ENCODE results near the gene STYXL2.

The STYXL2 gene

DNA sequence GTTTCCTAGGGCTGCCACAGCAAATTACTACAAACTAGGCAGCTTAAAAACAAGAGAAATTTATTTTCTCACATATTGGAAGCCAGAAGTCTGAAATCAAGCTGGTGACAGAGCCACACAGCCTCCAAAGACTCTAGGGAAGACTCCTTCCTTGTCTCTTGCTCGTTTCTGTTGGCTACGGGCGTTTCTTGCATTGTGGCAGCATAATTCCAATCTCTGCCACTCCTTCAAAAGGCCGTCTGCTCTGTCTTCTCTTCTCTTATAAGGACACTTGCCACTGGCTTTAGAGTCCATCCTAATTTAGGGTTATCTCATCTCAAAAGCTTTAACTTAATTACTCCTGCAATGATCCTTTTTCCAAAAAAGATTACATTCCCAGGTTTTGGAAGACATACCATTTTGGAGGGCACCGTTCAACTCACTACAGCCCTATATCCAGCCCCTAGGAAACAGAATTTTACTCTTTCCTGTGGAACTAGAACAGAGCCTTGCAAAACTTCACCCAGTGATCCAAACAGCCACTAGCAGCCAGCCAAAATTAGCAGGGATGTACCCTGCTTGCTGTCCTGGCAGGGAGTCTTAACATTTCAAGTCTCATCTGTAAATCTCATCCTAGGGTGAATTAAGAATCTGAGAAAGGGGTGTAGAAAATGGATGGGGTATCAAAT is 9.2 kb downstream of the STYXL2 start:
- Histone ChIP-seq H3K4me3 (IDR thresholded peaks at IDR 0.05; ENCODE audit: insufficient read depth, low read depth, low read length) (no peak overlapping the region), H4K20me1 (ENCODE audit: insufficient read depth) (no peaks in the 10 kb centered on the region), H3K27me3 (ENCODE audit: insufficient read depth, low read depth) (no peaks in the 10 kb centered on the region), H3K4me2 (no peak overlapping the region), H3K79me2 (ENCODE audit: insufficient read depth, low read depth) (no peaks in the 10 kb centered on the region), H3K9ac (no peak overlapping the region), H3K36me3 (ENCODE audit: insufficient read depth) (no peaks in the 10 kb centered on the region), H3K27ac (no peak overlapping the region), H3K4me1 (ENCODE audit: low read depth, poor library complexity, severe bottlenecking) (no peaks in the 10 kb centered on the region), H2AFZ (ENCODE audit: low read depth) (no peak overlapping the region)
- TF ChIP-seq, protein P1, sequence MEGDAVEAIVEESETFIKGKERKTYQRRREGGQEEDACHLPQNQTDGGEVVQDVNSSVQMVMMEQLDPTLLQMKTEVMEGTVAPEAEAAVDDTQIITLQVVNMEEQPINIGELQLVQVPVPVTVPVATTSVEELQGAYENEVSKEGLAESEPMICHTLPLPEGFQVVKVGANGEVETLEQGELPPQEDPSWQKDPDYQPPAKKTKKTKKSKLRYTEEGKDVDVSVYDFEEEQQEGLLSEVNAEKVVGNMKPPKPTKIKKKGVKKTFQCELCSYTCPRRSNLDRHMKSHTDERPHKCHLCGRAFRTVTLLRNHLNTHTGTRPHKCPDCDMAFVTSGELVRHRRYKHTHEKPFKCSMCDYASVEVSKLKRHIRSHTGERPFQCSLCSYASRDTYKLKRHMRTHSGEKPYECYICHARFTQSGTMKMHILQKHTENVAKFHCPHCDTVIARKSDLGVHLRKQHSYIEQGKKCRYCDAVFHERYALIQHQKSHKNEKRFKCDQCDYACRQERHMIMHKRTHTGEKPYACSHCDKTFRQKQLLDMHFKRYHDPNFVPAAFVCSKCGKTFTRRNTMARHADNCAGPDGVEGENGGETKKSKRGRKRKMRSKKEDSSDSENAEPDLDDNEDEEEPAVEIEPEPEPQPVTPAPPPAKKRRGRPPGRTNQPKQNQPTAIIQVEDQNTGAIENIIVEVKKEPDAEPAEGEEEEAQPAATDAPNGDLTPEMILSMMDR (conservative IDR thresholded peaks at IDR 0.05; ENCODE audit: low read depth, low read length), result no peak

GRCh38 chr1:167104256-167104633 is 10.4 kb downstream of the STYXL2 start:
- TF ChIP-seq, protein P1 (conservative IDR thresholded peaks at IDR 0.05; ENCODE audit: low read depth, low read length), result no peak
- Histone ChIP-seq H3K4me2 (no peak overlapping the region), H3K36me3 (ENCODE audit: insufficient read depth) (no peaks in the 10 kb centered on the region), H2AFZ (ENCODE audit: low read depth) (no peak overlapping the region), H3K79me2 (ENCODE audit: insufficient read depth, low read depth) (no peaks in the 10 kb centered on the region), H3K9ac (no peak overlapping the region), H3K27me3 (ENCODE audit: insufficient read depth, low read depth) (no peaks in the 10 kb centered on the region), H3K4me3 (IDR thresholded peaks at IDR 0.05; ENCODE audit: insufficient read depth, low read depth, low read length) (no peak overlapping the region), H3K27ac (no peak overlapping the region), H3K4me1 (ENCODE audit: low read depth, poor library complexity, severe bottlenecking) (no peaks in the 10 kb centered on the region), H4K20me1 (ENCODE audit: insufficient read depth) (no peaks in the 10 kb centered on the region)

GRCh38 chr1:167105271-167106118 is 11.6 kb downstream of the STYXL2 start:
- H3K4me1 ChIP-seq (ENCODE audit: low read depth, poor library complexity, severe bottlenecking), result no peaks in the 10 kb centered on the region
- H3K79me2 ChIP-seq (ENCODE audit: insufficient read depth, low read depth), result no peaks in the 10 kb centered on the region
- no peaks in the 10 kb centered on the region for H4K20me1 ChIP-seq (ENCODE audit: insufficient read depth)
- H3K4me2 ChIP-seq, result no peak overlapping the region
- no peak overlapping the region for H3K9ac ChIP-seq
- H3K4me3 ChIP-seq (IDR thresholded peaks at IDR 0.05; ENCODE audit: insufficient read depth, low read depth, low read length), result no peak overlapping the region
- no peak overlapping the region for H3K27ac ChIP-seq
- no peak overlapping the region for H2AFZ ChIP-seq (ENCODE audit: low read depth)
- no peaks in the 10 kb centered on the region for H3K27me3 ChIP-seq (ENCODE audit: insufficient read depth, low read depth)
- no peaks in the 10 kb centered on the region for H3K36me3 ChIP-seq (ENCODE audit: insufficient read depth)
- TF ChIP-seq, protein P1 (conservative IDR thresholded peaks at IDR 0.05; ENCODE audit: low read depth, low read length), result no peak

DNA sequence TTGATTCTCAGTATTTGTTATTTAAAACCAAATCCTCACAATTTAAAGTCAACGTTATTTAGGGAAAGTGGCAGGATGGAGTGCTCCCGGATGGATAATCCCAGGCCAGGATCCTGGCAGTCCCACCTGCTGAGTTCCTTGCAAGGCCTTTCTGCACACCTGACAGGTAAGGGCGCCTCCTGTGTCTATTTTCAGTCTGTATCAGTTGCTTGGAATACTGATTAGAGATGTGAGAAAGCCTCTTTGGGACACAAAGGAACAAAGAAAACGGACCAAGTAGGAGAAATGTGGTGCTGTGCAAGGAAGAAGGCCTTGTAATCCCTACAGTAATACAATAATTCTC is 12.2 kb downstream of the STYXL2 start:
- Histone ChIP-seq H3K79me2 (ENCODE audit: insufficient read depth, low read depth) (no peaks in the 10 kb centered on the region), H3K27me3 (ENCODE audit: insufficient read depth, low read depth) (no peaks in the 10 kb centered on the region), H3K9ac (no peak overlapping the region), H3K36me3 (ENCODE audit: insufficient read depth) (no peaks in the 10 kb centered on the region), H3K4me3 (IDR thresholded peaks at IDR 0.05; ENCODE audit: insufficient read depth, low read depth, low read length) (no peak overlapping the region), H3K4me1 (ENCODE audit: low read depth, poor library complexity, severe bottlenecking) (no peaks in the 10 kb centered on the region), H3K27ac (no peak overlapping the region), H3K4me2 (no peak overlapping the region), H2AFZ (ENCODE audit: low read depth) (no peak overlapping the region), H4K20me1 (ENCODE audit: insufficient read depth) (no peaks in the 10 kb centered on the region)
- TF ChIP-seq, protein P1 (conservative IDR thresholded peaks at IDR 0.05; ENCODE audit: low read depth, low read length), result no peak

Measured in KMS-11 (cell line).